ENCODE measurements around the gene GLP1R. TPM values are rescaled to one million over a fixed set of nuclear protein-coding genes. Genes with fewer than 3 reads are reported as not detected.
"Not testable (repeated sequence)": the region's sequence is repeated elsewhere in the genome, so short reads cannot be mapped to it uniquely, and the experiment has no call there.

The GLP1R gene
- total RNA-seq, 1 experiment from 2014 or later: not detected

DNA sequence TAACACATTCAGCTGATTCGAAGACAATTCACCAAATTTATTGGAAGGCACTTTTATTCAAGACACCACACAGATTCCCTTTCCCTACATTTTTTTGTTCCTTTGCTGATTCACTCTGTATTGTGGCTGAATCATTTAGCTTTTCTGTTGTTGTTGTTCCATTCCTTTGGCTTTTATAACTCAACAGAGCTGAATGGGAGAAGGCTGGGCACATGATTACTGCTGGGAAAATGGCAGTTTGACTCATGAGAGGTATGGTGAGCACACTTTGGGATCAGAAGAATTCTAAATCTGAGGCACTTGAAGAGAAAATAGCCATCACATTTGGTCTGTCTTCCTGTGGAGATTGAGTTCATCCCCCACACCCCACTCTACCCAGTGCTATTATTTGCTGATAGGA, 82.1 kb downstream of the GLP1R start:
- H3K36me3 Mint-ChIP-seq (ENCODE audit: insufficient read depth, unreplicated experiment): no peaks in the 10 kb centered on the region
- no peak for DNase-seq (ENCODE audit: unreplicated experiment)
- H3K27ac Mint-ChIP-seq (ENCODE audit: low read depth, unreplicated experiment): no peak overlapping the region
- POLR2A ChIA-PET: no interaction called here
- H3K4me1 Mint-ChIP-seq (ENCODE audit: insufficient read depth, unreplicated experiment): no peaks in the 10 kb centered on the region
- H3K9me3 Mint-ChIP-seq (ENCODE audit: unreplicated experiment): no peaks in the 10 kb centered on the region
- intact Hi-C loops (cut with micrococcal nuclease): no loop called here
- TF ChIP-seq, protein P1, sequence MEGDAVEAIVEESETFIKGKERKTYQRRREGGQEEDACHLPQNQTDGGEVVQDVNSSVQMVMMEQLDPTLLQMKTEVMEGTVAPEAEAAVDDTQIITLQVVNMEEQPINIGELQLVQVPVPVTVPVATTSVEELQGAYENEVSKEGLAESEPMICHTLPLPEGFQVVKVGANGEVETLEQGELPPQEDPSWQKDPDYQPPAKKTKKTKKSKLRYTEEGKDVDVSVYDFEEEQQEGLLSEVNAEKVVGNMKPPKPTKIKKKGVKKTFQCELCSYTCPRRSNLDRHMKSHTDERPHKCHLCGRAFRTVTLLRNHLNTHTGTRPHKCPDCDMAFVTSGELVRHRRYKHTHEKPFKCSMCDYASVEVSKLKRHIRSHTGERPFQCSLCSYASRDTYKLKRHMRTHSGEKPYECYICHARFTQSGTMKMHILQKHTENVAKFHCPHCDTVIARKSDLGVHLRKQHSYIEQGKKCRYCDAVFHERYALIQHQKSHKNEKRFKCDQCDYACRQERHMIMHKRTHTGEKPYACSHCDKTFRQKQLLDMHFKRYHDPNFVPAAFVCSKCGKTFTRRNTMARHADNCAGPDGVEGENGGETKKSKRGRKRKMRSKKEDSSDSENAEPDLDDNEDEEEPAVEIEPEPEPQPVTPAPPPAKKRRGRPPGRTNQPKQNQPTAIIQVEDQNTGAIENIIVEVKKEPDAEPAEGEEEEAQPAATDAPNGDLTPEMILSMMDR (IDR thresholded peaks at IDR 0.05; ENCODE audit: unreplicated experiment): no peak
- no TSS peak for BruUV-seq (replicated peaks)
- CTCF ChIA-PET: interaction anchor here (0.5 to 1.5 kb wide), 3 partner anchors 21 to 944 kb away, joined by 3 read pairs; no protein-coding TSS in a partner anchor
- peaks cover 6% of the 10 kb centered on the region for H3K27me3 Mint-ChIP-seq (ENCODE audit: insufficient read depth, unreplicated experiment)
- no peak overlapping the region for H3K4me3 Mint-ChIP-seq (ENCODE audit: unreplicated experiment)

DNA sequence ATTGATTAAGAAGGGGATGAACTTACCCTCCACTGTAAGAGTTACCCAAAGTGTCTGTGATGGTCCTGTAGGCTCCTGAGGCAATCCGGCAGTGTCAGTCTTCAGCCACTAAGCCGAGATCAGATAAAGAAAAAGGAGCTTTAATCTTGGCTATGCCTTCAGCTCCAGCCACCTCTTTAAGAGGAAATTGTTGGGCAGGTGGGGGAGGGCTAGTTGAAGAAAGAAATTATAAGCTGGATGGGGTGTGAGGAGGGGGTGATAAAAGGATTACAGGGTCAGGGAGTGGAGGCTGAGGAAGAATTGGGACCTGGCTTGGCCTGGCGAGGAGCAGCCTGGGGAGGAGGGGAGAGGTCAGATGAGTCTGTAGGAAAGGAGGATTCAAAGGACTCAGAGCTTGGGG, 86.2 kb downstream of the GLP1R start:
- intact Hi-C loops (cut with micrococcal nuclease); BruUV-seq (replicated peaks); H3K4me1 Mint-ChIP-seq (ENCODE audit: insufficient read depth, unreplicated experiment); POLR2A ChIA-PET; H3K9me3 Mint-ChIP-seq (ENCODE audit: unreplicated experiment); H3K27me3 Mint-ChIP-seq (ENCODE audit: insufficient read depth, unreplicated experiment); H3K4me3 Mint-ChIP-seq (ENCODE audit: unreplicated experiment); CTCF ChIA-PET; DNase-seq (ENCODE audit: unreplicated experiment); H3K27ac Mint-ChIP-seq (ENCODE audit: low read depth, unreplicated experiment); H3K36me3 Mint-ChIP-seq (ENCODE audit: insufficient read depth, unreplicated experiment): not testable (repeated sequence)

DNA sequence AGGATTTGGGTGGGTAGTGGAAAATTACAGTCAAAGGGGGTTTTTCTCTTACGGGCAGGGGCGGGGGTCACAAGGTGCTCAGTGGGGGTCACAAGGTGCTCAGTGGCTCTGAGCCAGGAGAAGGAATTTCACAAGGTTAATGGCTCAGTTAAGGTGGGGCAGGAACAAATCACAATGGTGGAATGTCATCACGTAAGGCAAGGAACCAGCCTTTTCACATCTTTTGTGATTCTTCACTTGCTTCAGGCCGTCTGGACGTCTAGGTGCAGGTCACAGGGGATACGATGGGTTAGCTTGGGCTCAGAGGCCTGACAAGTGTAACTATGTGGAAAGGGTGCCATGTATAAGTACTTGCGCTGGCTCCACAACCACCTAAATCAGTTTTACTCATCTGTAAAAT, 87.6 kb downstream of the GLP1R start:
- CTCF ChIA-PET: interaction anchor here (0.9 kb wide), 2 partner anchors 161 to 174 kb away, joined by 3 to 4 read pairs; no protein-coding TSS in a partner anchor
- H3K4me3 Mint-ChIP-seq (ENCODE audit: unreplicated experiment); H3K4me1 Mint-ChIP-seq (ENCODE audit: insufficient read depth, unreplicated experiment); H3K27ac Mint-ChIP-seq (ENCODE audit: low read depth, unreplicated experiment); BruUV-seq (replicated peaks); H3K36me3 Mint-ChIP-seq (ENCODE audit: insufficient read depth, unreplicated experiment); POLR2A ChIA-PET; H3K9me3 Mint-ChIP-seq (ENCODE audit: unreplicated experiment); intact Hi-C loops (cut with micrococcal nuclease); DNase-seq (ENCODE audit: unreplicated experiment); H3K27me3 Mint-ChIP-seq (ENCODE audit: insufficient read depth, unreplicated experiment): not testable (repeated sequence)

DNA sequence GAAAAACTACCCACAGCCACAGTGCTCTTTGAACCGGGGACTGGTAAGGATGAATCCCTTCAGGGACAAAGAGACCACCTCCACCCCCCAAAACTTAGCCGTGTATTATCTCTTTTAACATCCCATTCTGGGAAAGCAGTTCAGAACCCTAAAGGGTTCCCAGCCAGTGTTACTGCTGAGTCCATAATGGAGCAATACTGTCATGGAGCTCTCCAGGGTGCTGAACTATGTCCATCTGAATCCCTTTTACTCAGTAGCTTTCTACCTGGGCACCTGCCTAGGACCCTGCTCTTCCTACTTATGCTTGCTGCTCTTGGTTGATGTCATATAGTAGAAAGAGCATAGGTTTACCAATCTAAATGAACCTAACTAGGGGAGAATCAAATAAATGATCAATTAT, 88.7 kb downstream of the GLP1R start:
- Mint-ChIP-seq H3K36me3 (ENCODE audit: insufficient read depth, unreplicated experiment) (no peaks in the 10 kb centered on the region), H3K27ac (ENCODE audit: low read depth, unreplicated experiment) (no peak overlapping the region), H3K4me1 (ENCODE audit: insufficient read depth, unreplicated experiment) (no peaks in the 10 kb centered on the region), H3K27me3 (ENCODE audit: insufficient read depth, unreplicated experiment) (no peaks in the 10 kb centered on the region), H3K9me3 (ENCODE audit: unreplicated experiment) (no peaks in the 10 kb centered on the region), H3K4me3 (ENCODE audit: unreplicated experiment) (no peak overlapping the region)
- ChIA-PET CTCF (interaction anchor here (0.7 to 1.3 kb wide), 3 partner anchors 11 to 265 kb away, joined by 3 to 4 read pairs (median 4); no protein-coding TSS in a partner anchor), POLR2A (interaction anchor here (0.7 to 1.2 kb wide), 2 partner anchors 9 to 503 kb away, joined by 3 read pairs; no protein-coding TSS in a partner anchor)
- TF ChIP-seq, protein P1 (IDR thresholded peaks at IDR 0.05; ENCODE audit: unreplicated experiment): no peak
- DNase-seq (ENCODE audit: unreplicated experiment): peak; percentile 69
- BruUV-seq (replicated peaks): no TSS peak
- intact Hi-C loops (cut with micrococcal nuclease): no loop called here

Other genes starting within 250 kb of the GLP1R start
- 8.4 and 10.9 TPM in 2 replicates for gene SAYSD1, start 66.4 kb downstream of the GLP1R start, total RNA-seq (2022)
- gene KCNK5, start 180.7 kb downstream of the GLP1R start, total RNA-seq (2022): 1.3 and 2.6 TPM in 2 replicates